GM12875 (cell line): Measurements from ENCODE around the gene ANKRD23.

Experiments used
- H3K4me3 ChIP-seq: one replicate; pipeline ENCODE4 v1.5.1; 2011; ENCODE audit warnings: low read depth, low read length, control low read depth
- TF ChIP-seq, protein P1 (sequence below): IDR thresholded peaks from 2 replicates; pipeline ENCODE4 v1.5.1; 2011; ENCODE audit warnings: low read depth, mild to moderate bottlenecking, control low read depth, inconsistent platforms, low read length, moderate library complexity, borderline replicate concordance; ENCODE audit not compliant: insufficient read depth

The ANKRD23 gene

GRCh38 chr2:96824079-96824870 lies 19.5 kb downstream of the ANKRD23 start:
- no peak overlapping the region for H3K4me3 ChIP-seq
- TF ChIP-seq, protein P1, sequence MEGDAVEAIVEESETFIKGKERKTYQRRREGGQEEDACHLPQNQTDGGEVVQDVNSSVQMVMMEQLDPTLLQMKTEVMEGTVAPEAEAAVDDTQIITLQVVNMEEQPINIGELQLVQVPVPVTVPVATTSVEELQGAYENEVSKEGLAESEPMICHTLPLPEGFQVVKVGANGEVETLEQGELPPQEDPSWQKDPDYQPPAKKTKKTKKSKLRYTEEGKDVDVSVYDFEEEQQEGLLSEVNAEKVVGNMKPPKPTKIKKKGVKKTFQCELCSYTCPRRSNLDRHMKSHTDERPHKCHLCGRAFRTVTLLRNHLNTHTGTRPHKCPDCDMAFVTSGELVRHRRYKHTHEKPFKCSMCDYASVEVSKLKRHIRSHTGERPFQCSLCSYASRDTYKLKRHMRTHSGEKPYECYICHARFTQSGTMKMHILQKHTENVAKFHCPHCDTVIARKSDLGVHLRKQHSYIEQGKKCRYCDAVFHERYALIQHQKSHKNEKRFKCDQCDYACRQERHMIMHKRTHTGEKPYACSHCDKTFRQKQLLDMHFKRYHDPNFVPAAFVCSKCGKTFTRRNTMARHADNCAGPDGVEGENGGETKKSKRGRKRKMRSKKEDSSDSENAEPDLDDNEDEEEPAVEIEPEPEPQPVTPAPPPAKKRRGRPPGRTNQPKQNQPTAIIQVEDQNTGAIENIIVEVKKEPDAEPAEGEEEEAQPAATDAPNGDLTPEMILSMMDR, result no peak

- H3K4me3 ChIP-seq, result no peak overlapping the region
- TF ChIP-seq, protein P1, result no peak
Observed at GRCh38 chr2:96823198-96823597, 20.6 kb downstream of the ANKRD23 start.

GRCh38 chr2:96822786-96823185 lies 21.0 kb downstream of the ANKRD23 start:
- H3K4me3 ChIP-seq, result no peak overlapping the region
- TF ChIP-seq, protein P1, result no peak

DNA sequence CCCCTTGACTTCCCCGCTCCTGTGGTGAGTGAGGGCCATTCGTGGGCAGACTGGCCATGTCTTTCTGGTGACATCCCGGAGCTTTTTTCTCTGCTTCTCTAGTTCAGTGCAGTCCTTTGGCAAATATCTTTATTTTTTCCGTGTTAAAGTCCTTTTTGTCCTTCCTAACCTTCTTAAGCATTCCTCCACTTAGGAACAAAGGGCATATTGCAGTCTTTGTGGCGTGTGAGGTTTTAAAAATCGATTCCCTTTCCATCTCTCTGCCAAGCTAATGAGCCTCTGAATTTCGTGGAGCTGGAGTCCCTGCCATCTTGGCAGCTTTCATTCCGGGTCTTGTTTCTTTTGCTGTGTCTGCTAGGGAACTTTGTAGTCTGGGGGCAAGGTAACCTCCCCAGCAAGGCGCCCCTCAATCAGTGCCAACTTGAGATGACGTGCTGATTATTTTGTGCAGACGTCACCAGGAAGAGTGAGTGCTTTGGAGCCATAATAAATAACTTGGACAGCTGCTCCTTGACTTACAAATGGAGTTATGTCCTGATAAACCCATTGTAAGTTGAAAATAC lies 22.6 kb downstream of the ANKRD23 start:
- no peak overlapping the region for H3K4me3 ChIP-seq
- TF ChIP-seq, protein P1, result no peak

DNA sequence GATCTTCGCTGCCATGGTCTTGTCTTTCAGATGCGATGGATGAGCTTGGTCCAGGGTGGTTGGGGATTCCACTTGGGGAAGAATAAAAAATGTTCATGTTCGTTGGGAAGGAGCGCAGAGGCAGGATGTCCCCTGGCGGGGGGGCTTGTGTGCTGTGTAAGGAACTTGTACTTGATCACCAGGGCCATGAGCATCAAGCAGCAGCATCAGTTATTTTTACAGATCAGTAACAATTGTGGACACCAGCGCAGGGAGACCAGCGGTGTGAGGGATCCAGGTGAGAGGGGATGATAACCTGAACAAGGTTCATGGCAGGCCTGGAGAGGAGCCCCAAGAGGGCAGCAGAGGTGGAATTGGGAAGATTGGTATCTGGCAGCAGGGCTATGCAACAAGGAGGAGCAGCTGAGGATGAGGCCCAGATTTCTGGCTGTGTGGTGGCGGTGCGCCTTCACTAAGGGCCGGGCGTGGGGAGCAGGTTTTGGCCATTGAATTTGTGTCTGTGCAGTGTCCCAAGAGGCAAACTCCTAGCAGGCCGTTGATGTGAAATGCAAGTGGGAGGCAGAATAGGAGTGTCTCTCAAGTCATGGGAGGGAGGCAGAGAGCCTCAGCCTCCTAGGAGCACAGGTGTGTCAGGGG lies 23.8 kb downstream of the ANKRD23 start:
- TF ChIP-seq, protein P1, result no peak
- no peak overlapping the region for H3K4me3 ChIP-seq

GRCh38 chr2:96819128-96819875 lies 24.5 kb downstream of the ANKRD23 start:
- TF ChIP-seq, protein P1, result no peak
- no peak overlapping the region for H3K4me3 ChIP-seq
